GM19035 (cell line): ENCODE measurements around the gene NPIPA5.
"Not testable (repeated sequence)": the region's sequence is repeated elsewhere in the genome, so short reads cannot be mapped to it uniquely, and the experiment has no call there.

Experiments used
- ATAC-seq: cut with Tn5 transposase; IDR thresholded peaks from one replicate; pipeline ENCODE4 v1.9.1; 2021; ENCODE audit not compliant: unreplicated experiment

The NPIPA5 gene

GRCh38 chr16:15393025-15393424 is 14.9 kb upstream of the NPIPA5 start:
- ATAC-seq = not testable (repeated sequence)

GRCh38 chr16:15389916-15390315 is 11.8 kb upstream of the NPIPA5 start:
- not testable (repeated sequence) for ATAC-seq

- ATAC-seq = not testable (repeated sequence)
These were observed 10.0 kb upstream of the NPIPA5 start for GRCh38 chr16:15388060-15388459.

GRCh38 chr16:15382810-15383209 is 4.7 kb upstream of the NPIPA5 start:
- not testable (repeated sequence) for ATAC-seq

GRCh38 chr16:15357495-15357894 is 20.6 kb downstream of the NPIPA5 start:
- not testable (repeated sequence) for ATAC-seq

GRCh38 chr16:15354846-15355245 is 23.2 kb downstream of the NPIPA5 start:
- ATAC-seq = not testable (repeated sequence)

- not testable (repeated sequence) for ATAC-seq
These were observed 25.2 kb downstream of the NPIPA5 start for GRCh38 chr16:15352852-15353251.

- not testable (repeated sequence) for ATAC-seq
These were observed 26.3 kb downstream of the NPIPA5 start for GRCh38 chr16:15351745-15352144.

- ATAC-seq = not testable (repeated sequence)
These were observed 26.8 kb downstream of the NPIPA5 start for GRCh38 chr16:15351251-15351650.

- not testable (repeated sequence) for ATAC-seq
These were observed 29.4 kb downstream of the NPIPA5 start for GRCh38 chr16:15348721-15349120.

GRCh38 chr16:15342337-15342736 is 35.8 kb downstream of the NPIPA5 start:
- ATAC-seq = not testable (repeated sequence)

- ATAC-seq = not testable (repeated sequence)
These were observed 39.1 kb downstream of the NPIPA5 start for GRCh38 chr16:15338986-15339385.

- not testable (repeated sequence) for ATAC-seq
These were observed 40.0 kb downstream of the NPIPA5 start for GRCh38 chr16:15337974-15338605.

- ATAC-seq = not testable (repeated sequence)
These were observed 42.5 kb downstream of the NPIPA5 start for GRCh38 chr16:15335609-15336008.

GRCh38 chr16:15333969-15334368 is 44.1 kb downstream of the NPIPA5 start:
- ATAC-seq = not testable (repeated sequence)

GRCh38 chr16:15330978-15331377 is 47.1 kb downstream of the NPIPA5 start:
- ATAC-seq = not testable (repeated sequence)

GRCh38 chr16:15324954-15325353 is 53.1 kb downstream of the NPIPA5 start:
- not testable (repeated sequence) for ATAC-seq

GRCh38 chr16:15323373-15323772 is 54.7 kb downstream of the NPIPA5 start:
- ATAC-seq = not testable (repeated sequence)

- not testable (repeated sequence) for ATAC-seq
These were observed 56.9 kb downstream of the NPIPA5 start for GRCh38 chr16:15321221-15321620.

GRCh38 chr16:15314562-15314961 is 63.5 kb downstream of the NPIPA5 start:
- ATAC-seq = not testable (repeated sequence)
